Omental fat pad (tissue), 4 donors: ENCODE measurements around the gene TRAF5. TPM values are rescaled to one million over a fixed set of nuclear protein-coding genes. Genes with fewer than 3 reads are reported as not detected.
"Not testable (repeated sequence)": the region's sequence is repeated elsewhere in the genome, so short reads cannot be mapped to it uniquely, and the experiment has no call there.

ENCODE experiments used
- ATAC-seq: fragments of 150-250 bp; one replicate; pipeline ENCODE4 v1.9.1; 2016; ENCODE audit warnings: mild to moderate bottlenecking, moderate library complexity; ENCODE audit not compliant: low FRiP score
- DNase-seq: peaks from one replicate; pipeline ENCODE4 v3.0.0-alpha.2; 2019; ENCODE audit warnings: low spot score
- total RNA-seq, 4 donors: library from RNA; depleted of rRNA; stranded (reverse); fragments of >200 nt; gene quantifications; one replicate each; pipeline ENCODE4 v1.1.0, GENCODE V29; 2016
- TF ChIP-seq, protein P1 (sequence below), 3 donors: fragments of 450-650 bp; IDR thresholded peaks; one replicate each; pipeline ENCODE4 v1.5.1; 2016 to 2017; ENCODE audit warnings: antibody characterized with exemption in 3 of 3, mild to moderate bottlenecking in 3 of 3, moderate library complexity in 2 of 3

Gene TRAF5
- total RNA-seq, 4 donors from 2014 or later, result 14.8 to 24.5 (median 18.7) TPM

DNA sequence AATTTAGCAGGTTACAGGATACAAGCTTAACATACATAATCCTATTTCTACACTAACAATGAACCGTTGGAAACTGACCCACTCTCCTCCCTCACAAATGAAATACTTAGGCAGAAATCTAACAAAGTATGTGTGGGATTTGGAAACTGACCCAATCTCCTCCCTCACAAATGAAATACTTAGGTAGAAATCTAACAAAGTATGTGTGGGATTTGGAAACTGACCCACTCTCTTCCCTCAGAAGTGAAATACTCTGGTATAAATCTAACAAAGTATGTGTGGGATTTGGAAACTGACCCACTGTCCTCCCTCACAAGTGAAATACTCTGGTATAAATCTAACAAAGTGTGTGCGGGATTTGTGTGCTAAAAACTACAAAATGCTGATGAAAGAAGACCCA, 60.3 kb downstream of the TRAF5 start:
- ATAC-seq (peak; percentile 6), DNase-seq (no peak)
- TF ChIP-seq, protein P1, sequence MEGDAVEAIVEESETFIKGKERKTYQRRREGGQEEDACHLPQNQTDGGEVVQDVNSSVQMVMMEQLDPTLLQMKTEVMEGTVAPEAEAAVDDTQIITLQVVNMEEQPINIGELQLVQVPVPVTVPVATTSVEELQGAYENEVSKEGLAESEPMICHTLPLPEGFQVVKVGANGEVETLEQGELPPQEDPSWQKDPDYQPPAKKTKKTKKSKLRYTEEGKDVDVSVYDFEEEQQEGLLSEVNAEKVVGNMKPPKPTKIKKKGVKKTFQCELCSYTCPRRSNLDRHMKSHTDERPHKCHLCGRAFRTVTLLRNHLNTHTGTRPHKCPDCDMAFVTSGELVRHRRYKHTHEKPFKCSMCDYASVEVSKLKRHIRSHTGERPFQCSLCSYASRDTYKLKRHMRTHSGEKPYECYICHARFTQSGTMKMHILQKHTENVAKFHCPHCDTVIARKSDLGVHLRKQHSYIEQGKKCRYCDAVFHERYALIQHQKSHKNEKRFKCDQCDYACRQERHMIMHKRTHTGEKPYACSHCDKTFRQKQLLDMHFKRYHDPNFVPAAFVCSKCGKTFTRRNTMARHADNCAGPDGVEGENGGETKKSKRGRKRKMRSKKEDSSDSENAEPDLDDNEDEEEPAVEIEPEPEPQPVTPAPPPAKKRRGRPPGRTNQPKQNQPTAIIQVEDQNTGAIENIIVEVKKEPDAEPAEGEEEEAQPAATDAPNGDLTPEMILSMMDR (IDR thresholded peaks at IDR 0.05), result no peak

DNA sequence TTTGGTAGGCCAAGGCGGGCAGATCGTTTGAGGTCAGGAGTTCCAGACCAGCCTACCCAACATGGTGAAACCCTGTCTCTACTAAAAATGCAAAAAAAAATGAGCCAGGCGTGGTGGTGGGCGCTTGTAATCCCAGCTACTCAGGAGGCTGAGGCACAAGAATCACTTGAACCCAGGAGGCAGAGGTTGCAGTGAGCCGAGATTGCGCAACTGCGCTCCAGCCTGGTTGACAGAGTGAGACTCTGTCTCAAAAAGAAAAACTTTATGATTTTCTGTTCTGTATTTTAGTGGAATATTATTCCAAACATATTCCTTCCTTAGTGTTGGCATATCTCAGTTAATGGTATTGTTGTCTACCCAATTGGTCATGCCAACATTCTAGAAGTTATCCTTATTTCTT, 64.2 kb downstream of the TRAF5 start:
- not testable (repeated sequence) for DNase-seq, ATAC-seq

DNA sequence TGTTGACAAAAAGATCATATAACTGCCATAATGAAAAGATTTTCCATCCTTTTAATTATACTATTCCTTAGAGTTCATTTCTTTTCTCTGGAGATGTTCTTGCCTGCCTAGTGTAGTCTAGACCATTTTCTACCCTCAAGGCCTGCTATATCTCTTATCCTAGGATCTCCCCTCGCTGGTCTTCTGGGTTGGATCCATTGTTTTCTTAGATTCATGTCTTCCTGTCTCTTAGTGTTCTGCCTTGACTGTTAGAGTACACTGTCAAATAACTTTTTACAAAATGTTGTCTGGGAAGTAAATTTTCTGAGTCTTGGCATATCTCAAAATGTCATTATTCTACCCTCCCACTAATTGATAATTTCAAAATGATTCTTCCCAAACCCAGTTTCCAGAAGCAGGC, 66.6 kb downstream of the TRAF5 start:
- no peak for DNase-seq
- ATAC-seq, result no peak
- TF ChIP-seq, protein P1 (IDR thresholded peaks at IDR 0.05), result no peak

DNA sequence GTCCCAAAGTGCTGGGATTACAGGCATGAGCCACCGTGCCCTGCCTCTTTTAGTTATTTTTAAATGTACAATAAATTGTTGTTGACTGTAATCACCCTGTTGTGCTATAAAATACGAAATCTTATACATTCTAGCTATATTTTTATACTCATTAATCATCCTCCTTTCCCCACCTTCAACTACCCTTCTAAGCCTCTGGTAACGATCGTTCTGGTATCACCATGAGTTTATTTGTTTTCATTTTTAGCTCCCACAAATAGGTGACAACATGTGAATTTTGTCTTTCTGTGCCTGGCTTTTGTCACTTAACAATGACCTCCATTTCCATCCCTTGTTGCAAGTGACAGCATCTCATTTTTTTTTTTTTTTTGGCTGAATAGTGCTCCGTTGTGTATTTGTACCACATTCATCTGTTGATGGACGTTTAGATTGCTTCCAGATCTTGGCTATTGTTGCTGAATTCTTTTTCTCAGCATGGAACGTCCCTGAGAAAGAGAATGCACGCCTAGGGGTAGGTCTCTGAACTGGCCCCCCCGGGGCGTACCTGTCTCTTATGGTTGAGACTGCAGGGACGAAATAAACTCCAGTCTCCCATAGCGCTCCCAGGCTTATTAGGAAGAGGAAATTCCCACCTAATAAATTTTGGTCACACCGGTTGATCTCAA, 71.8 kb downstream of the TRAF5 start:
- not testable (repeated sequence) for ATAC-seq

DNA sequence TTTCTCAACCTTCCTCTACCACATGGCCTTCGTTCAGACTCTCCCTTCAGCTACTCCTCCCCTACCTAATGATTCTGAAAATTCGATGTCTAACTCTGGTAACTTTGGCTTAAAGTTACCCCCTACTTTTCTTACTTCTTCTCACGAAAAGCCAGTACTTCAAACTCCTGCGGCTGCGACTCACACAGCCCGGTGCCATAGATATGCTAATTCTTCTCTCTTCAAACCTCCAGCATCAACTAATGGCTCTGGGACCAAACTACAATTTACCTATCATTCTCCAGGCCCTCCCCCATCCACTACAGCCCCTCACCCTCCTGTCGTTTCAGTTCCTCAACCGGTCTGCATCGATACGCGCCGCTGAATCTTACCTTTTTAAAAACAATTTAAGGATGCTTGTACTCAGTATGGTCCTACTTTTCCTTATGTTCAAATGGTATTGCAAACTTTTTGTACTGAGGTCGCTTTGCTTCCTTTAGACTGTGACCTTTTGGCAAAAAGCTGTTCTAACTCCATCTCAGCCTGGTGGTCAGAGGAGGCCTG, 73.3 kb downstream of the TRAF5 start:
- not testable (repeated sequence) for DNase-seq, ATAC-seq

More for the DNA sequence above, 71.8 kb downstream of the TRAF5 start:
- DNase-seq, result not testable (repeated sequence)

DNA sequence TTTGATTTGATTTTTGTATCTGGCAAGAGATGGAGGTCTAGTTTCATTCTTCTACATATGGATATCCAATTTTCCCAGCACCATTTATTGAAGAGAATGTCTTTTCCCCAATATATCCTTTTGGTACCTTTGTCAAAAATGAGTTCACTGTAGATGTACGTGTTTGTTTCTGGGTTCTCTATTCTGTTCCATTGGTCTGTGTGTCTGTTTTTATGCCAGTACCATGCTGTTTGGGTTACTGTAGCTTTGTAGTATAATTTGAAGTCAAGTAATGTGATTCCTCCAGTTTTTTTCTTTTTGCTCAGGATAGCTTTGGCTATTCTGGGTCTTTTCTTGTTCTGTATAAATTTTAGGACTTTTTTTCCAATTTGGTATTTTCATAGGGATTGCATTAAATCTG, 75.1 kb downstream of the TRAF5 start:
- ATAC-seq, DNase-seq: not testable (repeated sequence)

DNA sequence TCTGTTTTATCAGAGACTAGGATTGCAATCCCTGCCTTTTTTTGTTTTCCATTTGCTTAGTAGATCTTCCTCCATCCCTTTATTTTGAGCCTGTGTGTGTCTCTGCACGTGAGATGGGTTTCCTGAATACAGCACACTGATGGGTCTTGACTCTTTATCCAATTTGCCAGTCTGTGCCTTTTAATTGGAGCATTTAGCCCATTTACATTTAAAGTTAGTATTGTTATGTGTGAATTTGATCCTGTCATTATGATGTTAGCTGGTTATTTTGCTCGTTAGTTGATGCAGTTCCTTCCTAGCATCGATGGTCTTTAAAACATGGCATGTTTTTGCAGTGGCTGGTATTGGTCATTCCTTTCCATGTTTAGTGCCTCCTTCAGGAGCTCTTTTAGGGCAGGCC, 79.5 kb downstream of the TRAF5 start:
- not testable (repeated sequence) for ATAC-seq, DNase-seq

DNA sequence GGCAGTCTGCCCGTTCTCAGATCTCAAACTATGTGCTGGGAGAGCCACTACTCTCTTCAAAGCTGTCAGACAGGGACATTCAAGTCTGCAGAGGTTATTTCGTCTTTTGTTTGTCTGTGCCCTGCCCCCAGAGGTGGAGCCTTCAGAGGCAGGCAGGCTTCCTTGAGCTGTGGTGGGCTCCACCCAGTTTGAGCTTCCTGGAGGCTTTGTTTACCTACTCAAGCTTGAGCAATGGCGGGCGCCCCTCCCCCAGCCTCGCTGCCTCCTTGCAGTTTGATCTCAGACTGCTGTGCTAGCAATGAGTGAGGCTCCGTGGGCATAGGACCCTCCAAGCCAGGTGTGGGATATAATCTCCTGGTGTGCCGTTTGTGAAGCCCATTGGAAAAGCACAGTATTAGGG, 81.1 kb downstream of the TRAF5 start:
- ATAC-seq, DNase-seq: not testable (repeated sequence)

DNA sequence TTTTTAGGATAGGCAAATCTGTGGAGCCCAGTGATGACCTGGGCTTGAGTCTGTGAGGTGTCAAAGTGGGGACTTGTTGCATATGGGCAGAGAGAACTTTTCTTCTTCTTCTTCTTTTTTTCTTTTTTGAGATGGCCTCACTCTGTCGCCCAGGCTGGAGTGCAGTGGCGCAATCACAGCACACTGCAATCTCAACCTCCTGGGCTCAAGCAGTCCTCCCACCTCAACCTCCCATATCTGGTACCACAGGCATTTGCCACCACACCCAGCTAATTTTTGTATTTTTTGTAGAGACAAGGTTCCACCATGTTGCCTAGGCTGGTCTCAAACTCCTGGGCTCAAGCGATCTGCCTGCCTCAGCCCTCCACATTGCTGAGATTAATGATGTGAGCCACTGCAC, 85.0 kb downstream of the TRAF5 start:
- TF ChIP-seq, protein P1 (IDR thresholded peaks at IDR 0.05), result no peak
- ATAC-seq (no peak), DNase-seq (no peak)

DNA sequence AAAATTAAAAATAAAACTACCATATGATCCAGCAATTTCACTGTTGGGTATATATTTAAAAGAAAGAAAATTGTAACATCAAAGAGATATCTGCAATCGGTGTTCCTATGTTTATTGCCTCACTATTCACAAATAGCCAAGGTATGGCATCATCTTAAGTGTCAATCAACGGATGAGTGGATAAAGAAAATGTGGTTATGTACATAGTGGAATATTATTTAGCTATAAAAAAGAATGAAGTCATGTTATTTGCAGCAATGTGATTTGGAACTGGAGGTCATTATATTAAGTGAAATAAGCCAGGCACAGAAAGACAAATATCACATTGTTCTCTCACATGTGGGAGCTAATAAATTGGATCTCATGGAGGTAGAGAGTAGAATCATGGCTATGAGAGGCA, 89.1 kb downstream of the TRAF5 start:
- no peak for ATAC-seq

DNA sequence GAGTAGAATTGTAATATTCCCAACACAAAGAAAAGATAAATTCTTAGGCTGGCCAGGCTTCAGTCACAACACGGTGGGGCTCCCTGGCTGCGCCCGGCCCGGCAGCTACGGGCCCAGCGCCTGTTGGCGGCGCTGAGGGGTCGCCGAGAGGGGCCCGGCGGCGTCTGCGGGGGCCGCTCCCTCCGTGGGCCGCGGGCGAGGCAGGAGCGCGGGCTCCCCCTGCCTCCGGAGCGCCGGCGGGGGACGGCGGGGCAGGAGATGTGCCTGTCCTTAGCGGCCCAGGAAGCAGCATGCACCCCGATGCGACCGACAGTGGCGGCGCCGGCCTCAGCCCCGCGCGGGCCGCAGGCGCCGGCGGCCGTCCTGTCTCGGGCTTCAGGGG, 89.6 kb downstream of the TRAF5 start:
- not testable (repeated sequence) for DNase-seq
- peak; percentile 80 for ATAC-seq

More for the DNA sequence above, 89.1 kb downstream of the TRAF5 start:
- no peak for DNase-seq
- TF ChIP-seq, protein P1 (IDR thresholded peaks at IDR 0.05), result no peak

DNA sequence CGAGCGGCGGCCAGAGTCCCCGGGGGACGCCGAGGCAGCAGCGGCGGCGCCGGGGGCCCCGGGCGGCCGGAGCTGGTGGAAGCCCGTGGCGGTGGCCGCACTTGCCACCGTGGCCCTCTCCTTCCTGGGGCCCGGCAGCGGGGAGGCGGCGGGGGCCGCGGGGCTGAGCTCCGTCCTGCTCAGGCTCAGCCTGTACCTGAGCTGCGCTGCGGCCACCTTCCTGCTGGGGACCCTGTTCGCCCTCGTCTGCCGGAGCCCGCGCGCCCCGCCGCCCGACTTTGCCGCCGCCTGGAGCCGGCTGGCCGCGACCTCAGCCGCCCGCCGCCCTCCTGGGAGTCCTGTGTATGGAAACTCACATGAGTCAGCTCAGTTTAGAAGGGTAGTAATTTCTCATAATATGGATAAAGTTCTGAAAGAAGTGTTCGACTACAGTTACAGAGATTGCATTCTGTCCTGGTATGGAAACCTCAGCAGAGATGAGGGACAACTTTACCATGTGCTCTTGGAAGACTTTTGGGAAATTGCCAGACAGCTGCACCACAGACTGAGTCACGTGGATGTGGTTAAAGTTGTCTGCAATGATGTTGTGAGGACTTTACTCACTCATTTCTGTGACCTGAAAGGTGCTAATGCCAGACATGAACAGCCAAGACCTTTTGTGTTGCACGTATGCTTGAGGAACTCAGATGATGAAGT, 90.1 kb downstream of the TRAF5 start:
- not testable (repeated sequence) for DNase-seq
- ATAC-seq, result peak; percentile 72
